DOHH2 (cell line): ENCODE measurements around the gene SPCS2.
"Not testable (repeated sequence)": the region's sequence is repeated elsewhere in the genome, so short reads cannot be mapped to it uniquely, and the experiment has no call there.

ENCODE experiments used
- H3F3A ChIP-seq: fragments of 200-600 bp; sonication (generic), shearing (Covaris generic); 2 replicates; pipeline ENCODE4 v1.6.0; 2016; ENCODE audit warnings: antibody characterized with exemption, mild to moderate bottlenecking; ENCODE audit not compliant: control insufficient read depth, insufficient read depth
- H3K27ac ChIP-seq: fragments of 200-600 bp; sonication (generic); 2 replicates; pipeline ENCODE4 v1.5.1; 2014; ENCODE audit warnings: low read depth, mild to moderate bottlenecking, low read length, moderate library complexity
- H3K27me3 ChIP-seq: fragments of 200-600 bp; sonication (generic); 2 replicates; pipeline ENCODE4 v1.6.1; 2014; ENCODE audit warnings: mild to moderate bottlenecking, low read length, mixed read lengths; ENCODE audit not compliant: control insufficient read depth
- H3K36me3 ChIP-seq: fragments of 200-600 bp; sonication (generic); 2 replicates; pipeline ENCODE4 v1.6.1; 2014; ENCODE audit warnings: mild to moderate bottlenecking, low read length, moderate library complexity, mixed read lengths; ENCODE audit not compliant: control insufficient read depth
- H3K4me1 ChIP-seq: fragments of 200-600 bp; sonication (generic); 2 replicates; pipeline ENCODE4 v1.6.1; 2014; ENCODE audit warnings: mild to moderate bottlenecking, low read length, mixed read lengths; ENCODE audit not compliant: control insufficient read depth
- H3K4me2 ChIP-seq: fragments of 200-600 bp; sonication (generic); 2 replicates; pipeline ENCODE4 v1.6.0; 2014; ENCODE audit warnings: mild to moderate bottlenecking, low read length, moderate library complexity
- H3K4me3 ChIP-seq: fragments of 200-600 bp; sonication (generic); 2 replicates; pipeline ENCODE4 v1.5.1; 2014; ENCODE audit warnings: mild to moderate bottlenecking, low read length, mixed read lengths
- H3K79me2 ChIP-seq: fragments of 200-600 bp; sonication (generic); 2 replicates; pipeline ENCODE4 v1.6.1; 2014; ENCODE audit warnings: mild to moderate bottlenecking, low read length, mixed read lengths; ENCODE audit not compliant: control insufficient read depth
- H3K9me2 ChIP-seq: fragments of 200-600 bp; sonication (generic); replicated peaks from 2 replicates; pipeline ENCODE4 v1.6.1; 2014; ENCODE audit warnings: mild to moderate bottlenecking, low read length, mixed read lengths; ENCODE audit not compliant: control insufficient read depth
- H3K9me3 ChIP-seq: fragments of 200-600 bp; sonication (generic); 2 replicates; pipeline ENCODE4 v1.6.1; 2014; ENCODE audit warnings: antibody characterized with exemption, low read length, mixed read lengths; ENCODE audit not compliant: control insufficient read depth, insufficient read depth
- H4K20me1 ChIP-seq: fragments of 200-600 bp; sonication (generic); 2 replicates; pipeline ENCODE4 v1.6.0; 2014; ENCODE audit warnings: low read depth, mild to moderate bottlenecking, antibody characterized with exemption, low read length, moderate library complexity; ENCODE audit not compliant: control insufficient read depth, insufficient read depth
- EZH2phosphoT487 ChIP-seq: fragments of 200-600 bp; sonication (generic); IDR thresholded peaks from 2 replicates; pipeline ENCODE4 v1.6.1; 2017; ENCODE audit warnings: borderline replicate concordance, mild to moderate bottlenecking, antibody characterized with exemption, low read length, moderate library complexity, mixed read lengths
- TF ChIP-seq, protein P1 (sequence below): fragments of 200-600 bp; sonication (generic); IDR thresholded peaks from one replicate; pipeline ENCODE4 v1.5.1; 2014; ENCODE audit warnings: antibody characterized with exemption, mild to moderate bottlenecking, low read depth, low read length; ENCODE audit not compliant: poor library complexity, severe bottlenecking

Gene SPCS2

DNA sequence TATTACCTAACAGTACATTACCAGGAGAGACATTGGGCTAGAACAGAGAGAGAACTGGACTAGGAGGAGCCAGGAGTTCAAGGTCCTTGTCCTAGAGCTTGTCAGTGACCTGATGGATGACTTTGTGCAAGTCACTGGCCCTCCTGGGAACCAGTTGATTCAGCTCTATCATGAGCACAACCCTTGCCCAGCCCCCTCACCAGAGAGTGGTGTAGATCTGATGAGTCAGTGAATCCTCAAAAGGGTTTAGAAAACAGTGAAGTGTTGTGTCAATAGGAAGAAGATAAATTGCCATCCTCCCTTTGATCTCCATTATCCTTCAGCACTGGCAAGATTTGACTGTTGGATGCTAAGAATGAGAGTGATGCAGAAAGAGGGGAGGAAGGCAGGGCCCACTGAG is 64.0 kb downstream of the SPCS2 start:
- H3K4me3 ChIP-seq = no peak overlapping the region
- H3F3A ChIP-seq = no peaks in the 10 kb centered on the region
- H3K9me2 ChIP-seq = no peaks in the 10 kb centered on the region
- H3K27ac ChIP-seq = no peak overlapping the region
- H4K20me1 ChIP-seq = no peaks in the 10 kb centered on the region
- H3K79me2 ChIP-seq = no peaks in the 10 kb centered on the region
- no peaks in the 10 kb centered on the region for H3K9me3 ChIP-seq
- H3K27me3 ChIP-seq = no peaks in the 10 kb centered on the region
- H3K4me1 ChIP-seq = no peaks in the 10 kb centered on the region
- no peak overlapping the region for H3K4me2 ChIP-seq
- H3K36me3 ChIP-seq = peaks cover 34% of the 10 kb centered on the region
- TF ChIP-seq, protein P1, sequence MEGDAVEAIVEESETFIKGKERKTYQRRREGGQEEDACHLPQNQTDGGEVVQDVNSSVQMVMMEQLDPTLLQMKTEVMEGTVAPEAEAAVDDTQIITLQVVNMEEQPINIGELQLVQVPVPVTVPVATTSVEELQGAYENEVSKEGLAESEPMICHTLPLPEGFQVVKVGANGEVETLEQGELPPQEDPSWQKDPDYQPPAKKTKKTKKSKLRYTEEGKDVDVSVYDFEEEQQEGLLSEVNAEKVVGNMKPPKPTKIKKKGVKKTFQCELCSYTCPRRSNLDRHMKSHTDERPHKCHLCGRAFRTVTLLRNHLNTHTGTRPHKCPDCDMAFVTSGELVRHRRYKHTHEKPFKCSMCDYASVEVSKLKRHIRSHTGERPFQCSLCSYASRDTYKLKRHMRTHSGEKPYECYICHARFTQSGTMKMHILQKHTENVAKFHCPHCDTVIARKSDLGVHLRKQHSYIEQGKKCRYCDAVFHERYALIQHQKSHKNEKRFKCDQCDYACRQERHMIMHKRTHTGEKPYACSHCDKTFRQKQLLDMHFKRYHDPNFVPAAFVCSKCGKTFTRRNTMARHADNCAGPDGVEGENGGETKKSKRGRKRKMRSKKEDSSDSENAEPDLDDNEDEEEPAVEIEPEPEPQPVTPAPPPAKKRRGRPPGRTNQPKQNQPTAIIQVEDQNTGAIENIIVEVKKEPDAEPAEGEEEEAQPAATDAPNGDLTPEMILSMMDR = no peak
- no peak for TF ChIP-seq EZH2phosphoT487

DNA sequence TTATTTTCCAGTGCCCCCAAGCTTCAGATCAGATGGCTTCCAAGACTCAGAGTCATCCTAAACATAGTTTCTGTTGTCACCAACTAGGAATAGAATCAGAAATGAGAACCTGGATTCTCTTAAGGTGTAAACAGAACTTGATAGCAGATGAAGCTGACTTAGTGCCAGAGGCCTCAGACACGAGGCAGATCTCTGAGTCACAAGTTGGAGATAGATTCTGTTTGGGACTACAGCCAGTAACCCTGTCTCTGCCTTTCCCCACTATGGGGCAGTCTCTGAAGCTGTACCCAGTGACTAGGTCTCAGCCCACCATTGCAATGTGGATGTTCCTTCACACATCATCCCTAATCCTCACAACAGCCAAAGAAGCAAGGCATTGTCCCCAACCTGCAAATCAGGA is 65.1 kb downstream of the SPCS2 start:
- H3K4me3 ChIP-seq = no peak overlapping the region
- H4K20me1 ChIP-seq = no peaks in the 10 kb centered on the region
- no peaks in the 10 kb centered on the region for H3K79me2 ChIP-seq
- H3K9me3 ChIP-seq = no peaks in the 10 kb centered on the region
- TF ChIP-seq EZH2phosphoT487 = no peak
- TF ChIP-seq, protein P1 = no peak
- H3F3A ChIP-seq = no peaks in the 10 kb centered on the region
- no peak overlapping the region for H3K27ac ChIP-seq
- no peaks in the 10 kb centered on the region for H3K9me2 ChIP-seq
- peaks cover 27% of the 10 kb centered on the region for H3K36me3 ChIP-seq
- no peak overlapping the region for H3K4me2 ChIP-seq
- H3K4me1 ChIP-seq = no peaks in the 10 kb centered on the region
- H3K27me3 ChIP-seq = no peaks in the 10 kb centered on the region

DNA sequence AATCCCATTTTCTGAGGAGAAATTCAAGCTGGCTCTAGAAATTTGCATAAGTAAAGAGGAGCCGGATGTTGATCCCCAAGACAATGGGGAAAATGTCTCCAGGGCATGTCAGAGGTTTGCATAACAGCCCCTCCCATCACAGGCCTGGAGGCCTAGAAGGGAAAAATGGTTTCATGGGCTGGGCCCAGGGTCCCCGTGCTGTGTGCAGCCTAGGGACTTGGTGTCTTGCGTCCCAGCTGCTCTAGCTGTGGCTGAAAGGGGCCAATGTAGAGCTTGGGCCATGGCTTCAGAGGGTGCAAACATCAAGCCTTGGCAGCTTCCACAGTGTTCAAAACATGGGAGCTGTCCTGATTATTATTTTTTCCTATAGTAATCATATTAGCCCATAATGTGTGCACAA is 70.1 kb downstream of the SPCS2 start:
- H4K20me1 ChIP-seq, H3K9me3 ChIP-seq, H3K27ac ChIP-seq, H3K4me3 ChIP-seq, H3K9me2 ChIP-seq, H3K79me2 ChIP-seq, H3K36me3 ChIP-seq, H3F3A ChIP-seq, H3K4me2 ChIP-seq, H3K27me3 ChIP-seq, H3K4me1 ChIP-seq: not testable (repeated sequence)

DNA sequence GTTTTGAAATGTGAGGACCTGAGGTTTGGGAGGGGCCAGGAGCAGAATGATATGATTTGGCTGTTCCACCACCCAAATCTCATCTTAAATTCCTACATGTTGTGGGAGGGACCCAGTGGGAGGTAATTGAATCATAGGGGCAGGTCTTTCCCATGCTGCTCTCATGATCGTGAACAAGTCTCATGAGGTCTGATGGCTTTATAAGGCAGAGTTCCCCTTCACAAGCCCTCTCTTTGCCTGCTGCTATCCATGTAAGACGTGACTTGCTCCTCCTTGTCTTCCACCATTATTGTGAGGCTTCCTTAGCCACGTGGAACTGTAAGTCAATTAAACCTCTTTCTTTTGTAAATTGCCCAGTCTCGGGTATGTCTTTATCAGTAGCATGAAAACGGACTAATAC is 71.3 kb downstream of the SPCS2 start:
- not testable (repeated sequence) for H3F3A ChIP-seq, H3K4me2 ChIP-seq, H3K79me2 ChIP-seq, H3K4me3 ChIP-seq, H4K20me1 ChIP-seq, H3K9me3 ChIP-seq, H3K36me3 ChIP-seq, H3K27me3 ChIP-seq, H3K9me2 ChIP-seq, H3K4me1 ChIP-seq, H3K27ac ChIP-seq
